ENCODE measurements around the gene SNRPD1.
"Not testable (repeated sequence)": the region's sequence is repeated elsewhere in the genome, so short reads cannot be mapped to it uniquely, and the experiment has no call there.

The SNRPD1 gene

GRCh38 chr18:21599585-21600525 lies 12.3 kb upstream of the SNRPD1 start:
- Histone ChIP-seq H3K4me1 (peaks cover 34% of the 10 kb centered on the region), H3K4me3 (peak overlapping the region; percentile 88), H3K4me2 (peak overlapping the region; percentile 94), H3K9me3 (peaks cover 12% of the 10 kb centered on the region), H3K27me3 (no peaks in the 10 kb centered on the region), H3K27ac (peak overlapping the region; percentile 86), H3K9ac (peak overlapping the region; percentile 89), H4K20me1 (peaks cover 33% of the 10 kb centered on the region), H3K36me3 (peaks cover 6% of the 10 kb centered on the region; the same call in 1 of the 2 replicates)
- no peak for TF ChIP-seq Cebpa-rat (IDR thresholded peaks at IDR 0.05)

- H4K20me1 ChIP-seq: peaks cover 33% of the 10 kb centered on the region
- no peaks in the 10 kb centered on the region for H3K27me3 ChIP-seq
- 0 out of 2 replicates have a peak, but pooled peaks cover 3% of the 10 kb centered on the region for H3K9me3 ChIP-seq
- peaks cover 34% of the 10 kb centered on the region for H3K4me1 ChIP-seq
- no peaks in the 10 kb centered on the region; the same call in 1 of the 2 replicates for H3K36me3 ChIP-seq
- peak within 1 kb of the TSS; percentile 86 for H3K27ac ChIP-seq
- TF ChIP-seq Cebpa-rat (IDR thresholded peaks at IDR 0.05): peak; percentile 99
- H3K9ac ChIP-seq: peak within 1 kb of the TSS; percentile 89
- H3K4me3 ChIP-seq: peak within 1 kb of the TSS; percentile 88
- peak within 1 kb of the TSS; percentile 94 for H3K4me2 ChIP-seq
Observed at GRCh38 chr18:21600526-21601410, 11.3 kb upstream of the SNRPD1 start, which contains the start of gene ESCO1. Gene ESCO1, minus strand, starts transcription at chr18:21600704. Its CDS starts 25,861 bp downstream, at chr18:21574843.

GRCh38 chr18:21602299-21602587 lies 9.9 kb upstream of the SNRPD1 start:
- no peak for TF ChIP-seq Cebpa-rat (IDR thresholded peaks at IDR 0.05)
- peaks cover 21% of the 10 kb centered on the region for H4K20me1 ChIP-seq
- H3K4me2 ChIP-seq: no peak overlapping the region; the same call in 1 of the 2 replicates

GRCh38 chr18:21604671-21605070 lies 7.4 kb upstream of the SNRPD1 start:
- no peak overlapping the region for H3K27ac ChIP-seq
- H3K27me3 ChIP-seq: no peaks in the 10 kb centered on the region
- H4K20me1 ChIP-seq: no peaks in the 10 kb centered on the region
- no peak overlapping the region for H3K4me2 ChIP-seq
- H3K9ac ChIP-seq: no peak overlapping the region
- H3K36me3 ChIP-seq: no peaks in the 10 kb centered on the region
- TF ChIP-seq Cebpa-rat (IDR thresholded peaks at IDR 0.05): no peak
- no peak overlapping the region for H3K4me3 ChIP-seq
- peaks cover 12% of the 10 kb centered on the region; the same call in 1 of the 2 replicates for H3K4me1 ChIP-seq
- no peaks in the 10 kb centered on the region for H3K9me3 ChIP-seq

More at GRCh38 chr18:21602299-21602587, 9.9 kb upstream of the SNRPD1 start:
- Histone ChIP-seq H3K4me1 (peaks cover 32% of the 10 kb centered on the region), H3K9ac (no peak overlapping the region), H3K36me3 (no peaks in the 10 kb centered on the region), H3K27me3 (no peaks in the 10 kb centered on the region), H3K27ac (no peak overlapping the region), H3K9me3 (no peaks in the 10 kb centered on the region), H3K4me3 (no peak overlapping the region)

GRCh38 chr18:21605213-21605612 lies 6.9 kb upstream of the SNRPD1 start:
- Histone ChIP-seq H3K9ac (no peak overlapping the region), H3K9me3 (no peaks in the 10 kb centered on the region), H3K27me3 (no peaks in the 10 kb centered on the region), H3K4me1 (peaks cover 12% of the 10 kb centered on the region; the same call in 1 of the 2 replicates), H3K4me3 (no peak overlapping the region), H3K27ac (no peak overlapping the region), H3K36me3 (no peaks in the 10 kb centered on the region), H4K20me1 (no peaks in the 10 kb centered on the region), H3K4me2 (no peak overlapping the region)
- TF ChIP-seq Cebpa-rat (IDR thresholded peaks at IDR 0.05): no peak

GRCh38 chr18:21611401-21612124 lies 551 bp upstream of the SNRPD1 start:
- peaks cover 27% of the 10 kb centered on the region for H3K36me3 ChIP-seq
- peak overlapping the region; percentile 96 for H3K9ac ChIP-seq
- peaks cover 25% of the 10 kb centered on the region for H3K9me3 ChIP-seq
- H4K20me1 ChIP-seq: peaks cover 23% of the 10 kb centered on the region
- peak overlapping the region; percentile 81 for H3K4me3 ChIP-seq
- peak overlapping the region; percentile 69 for H3K4me2 ChIP-seq
- H3K4me1 ChIP-seq: peaks cover 23% of the 10 kb centered on the region
- not testable (repeated sequence) for H3K27me3 ChIP-seq
- peak overlapping the region; percentile 99 for H3K27ac ChIP-seq

- H3K27ac ChIP-seq, H3K27me3 ChIP-seq, H3K4me2 ChIP-seq, H3K9ac ChIP-seq, H3K4me1 ChIP-seq, H3K4me3 ChIP-seq, H3K9me3 ChIP-seq: not testable (repeated sequence)
- peaks cover 92% of the 10 kb centered on the region for H3K36me3 ChIP-seq
- H4K20me1 ChIP-seq: peaks cover 100% of the 10 kb centered on the region
Observed at GRCh38 chr18:21621640-21622039, 9.5 kb downstream of the SNRPD1 start.

- Histone ChIP-seq H3K4me2 (0 out of 2 replicates have a peak overlapping the region, but pooled peaks have one; percentile 3), H3K9me3 (no peaks in the 10 kb centered on the region), H3K27ac (no peak overlapping the region), H4K20me1 (peaks cover 79% of the 10 kb centered on the region), H3K9ac (no peak overlapping the region), H3K36me3 (peaks cover 94% of the 10 kb centered on the region), H3K27me3 (no peaks in the 10 kb centered on the region), H3K4me1 (peaks cover 13% of the 10 kb centered on the region; the same call in 1 of the 2 replicates), H3K4me3 (no peak overlapping the region)
- TF ChIP-seq Cebpa-rat (IDR thresholded peaks at IDR 0.05): no peak
Observed at GRCh38 chr18:21629089-21629832, 17.1 kb downstream of the SNRPD1 start.
